GOT3 (cell line): ENCODE measurements around the gene PSMB8.

ENCODE experiments used
- DNase-seq: peaks from one replicate; lab custom pipeline; 2025; ENCODE audit warnings: mixed read lengths; lab: John Stamatoyannopoulos, UW

PSMB8 gene

GRCh38 chr6:32855467-32856174 lies 11.8 kb upstream of the PSMB8 start:
- no peak for DNase-seq

- no peak for DNase-seq
Observed at GRCh38 chr6:32854376-32855178, 10.7 kb upstream of the PSMB8 start.

GRCh38 chr6:32853541-32854375 lies 9.9 kb upstream of the PSMB8 start, which contains the start of the genes PSMB9 and TAP1:
PSMB9 (plus strand) TSS chr6:32854192; CDS start chr6:32854230, 38 bp downstream.
TAP1 (minus strand) TSS chr6:32853704; CDS start chr6:32853636, 68 bp downstream.
- peak; percentile 89 for DNase-seq

GRCh38 chr6:32852844-32853540 lies 9.1 kb upstream of the PSMB8 start:
- no peak for DNase-seq

GRCh38 chr6:32852018-32852843 lies 8.4 kb upstream of the PSMB8 start:
- DNase-seq = no peak

- DNase-seq = no peak
Observed at GRCh38 chr6:32851025-32851424, 7.2 kb upstream of the PSMB8 start.

GRCh38 chr6:32849126-32849525 lies 5.3 kb upstream of the PSMB8 start:
- no peak for DNase-seq

- DNase-seq = no peak
Observed at GRCh38 chr6:32847795-32848194, 3.9 kb upstream of the PSMB8 start.

- no peak for DNase-seq
Observed at GRCh38 chr6:32847004-32847403, 3.2 kb upstream of the PSMB8 start.

- no peak for DNase-seq
Observed at GRCh38 chr6:32845384-32845884, 1.6 kb upstream of the PSMB8 start.

GRCh38 chr6:32844839-32845383 lies 1.1 kb upstream of the PSMB8 start:
- DNase-seq = no peak

GRCh38 chr6:32843331-32843978 lies 392 bp downstream of the PSMB8 start:
- DNase-seq = no peak

- DNase-seq = no peak
Observed at GRCh38 chr6:32842690-32843089, 1.2 kb downstream of the PSMB8 start.

- DNase-seq = no peak
Observed at GRCh38 chr6:32842021-32842650, 1.7 kb downstream of the PSMB8 start.

- no peak for DNase-seq
Observed at GRCh38 chr6:32840604-32841246, 3.1 kb downstream of the PSMB8 start.

- no peak for DNase-seq
Observed at GRCh38 chr6:32839356-32839755, 4.5 kb downstream of the PSMB8 start.

GRCh38 chr6:32838114-32838958 lies 5.5 kb downstream of the PSMB8 start, which contains the start of gene TAP2:
TAP2 (minus strand) TSS chr6:32838739; CDS start chr6:32838233, 506 bp downstream.
- DNase-seq = peak; percentile 91

- DNase-seq = no peak
Observed at GRCh38 chr6:32837651-32838113, 6.2 kb downstream of the PSMB8 start.
